NCI-H526 (cell line): ENCODE data around the gene CLIP3.
A peak's percentile ranks its signal among the peaks of the same experiment; 100 is the strongest.
"Not testable (repeated sequence)": the region's sequence is repeated elsewhere in the genome, so short reads cannot be mapped to it uniquely, and the experiment has no call there.

Experiments used
- DNase-seq, 2 experiments: peaks; one replicate each; lab custom pipeline; 2025; lab: John Stamatoyannopoulos, UW

Gene CLIP3

DNA sequence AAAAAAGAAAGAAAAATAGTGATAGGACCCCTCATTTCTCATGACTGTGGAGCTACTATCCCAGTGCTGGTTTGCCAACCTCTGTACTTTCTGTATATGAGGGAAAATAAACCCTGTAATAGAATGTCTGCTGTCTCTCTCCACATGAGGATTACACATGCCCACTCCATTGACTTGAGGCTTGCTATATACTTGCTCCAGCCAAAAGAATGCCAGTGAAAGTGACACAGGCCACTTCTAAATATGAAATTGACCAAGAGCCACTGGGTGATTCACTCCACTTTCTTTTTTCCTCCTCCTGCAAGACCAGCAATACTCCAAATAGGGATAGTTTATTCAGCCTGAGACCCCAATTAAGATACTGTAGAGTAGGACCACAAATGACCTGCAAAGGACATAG is 15.2 kb upstream of the CLIP3 start:
- no peak for DNase-seq

DNA sequence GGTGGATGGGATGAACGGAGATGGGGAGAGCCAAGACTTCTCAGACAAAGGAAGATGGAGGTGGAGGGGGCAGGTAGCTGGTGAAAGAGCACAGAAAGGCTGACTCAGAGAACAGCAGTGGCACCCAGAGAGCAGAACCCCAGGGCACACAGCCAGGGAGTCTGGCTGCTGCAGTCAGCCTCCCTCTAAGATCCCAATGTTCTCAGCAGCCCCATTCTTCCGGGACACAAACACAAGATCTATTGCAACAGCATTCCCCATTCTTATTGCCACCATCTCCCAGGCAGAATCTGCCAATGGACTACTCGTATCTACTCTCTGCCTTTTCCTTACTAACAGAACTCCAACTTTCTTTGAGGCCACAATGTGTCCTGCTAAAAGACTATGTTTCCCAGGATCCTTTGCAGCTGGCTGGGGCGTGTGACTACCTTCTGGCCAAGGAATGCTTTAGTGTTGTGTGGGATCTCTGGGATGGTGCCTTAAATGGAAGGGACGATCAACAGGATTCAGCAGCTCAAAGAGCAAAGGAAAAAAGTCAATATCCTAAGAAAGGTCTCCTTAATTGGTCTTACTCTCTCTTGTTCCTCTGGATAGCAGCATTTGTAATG is 13.9 kb upstream of the CLIP3 start:
- DNase-seq, result no peak

DNA sequence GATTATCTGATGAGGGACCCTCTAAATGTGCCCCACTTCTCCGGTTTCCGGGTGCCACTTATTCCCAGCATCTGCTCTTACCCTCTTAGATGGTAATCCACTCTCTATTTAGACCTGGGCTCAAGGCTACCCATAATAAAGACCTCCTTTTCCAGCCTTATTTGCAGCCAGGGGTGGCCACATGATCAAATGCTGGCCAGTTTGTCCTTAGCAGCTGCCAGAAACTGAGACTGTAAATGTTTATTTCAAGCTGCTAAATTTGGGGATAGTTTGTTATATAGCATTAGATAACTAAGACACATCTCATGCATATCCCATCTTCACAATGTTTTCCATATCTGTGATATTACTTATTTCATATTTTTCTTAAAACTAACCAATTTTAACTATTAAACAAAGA is 11.3 kb upstream of the CLIP3 start:
- no peak for DNase-seq

GRCh38 chr19:36041831-36042230 is 9.2 kb upstream of the CLIP3 start:
- no peak for DNase-seq

GRCh38 chr19:36041092-36041491 is 8.4 kb upstream of the CLIP3 start:
- not testable (repeated sequence) for DNase-seq

GRCh38 chr19:36040495-36040894 is 7.8 kb upstream of the CLIP3 start:
- no peak for DNase-seq

DNA sequence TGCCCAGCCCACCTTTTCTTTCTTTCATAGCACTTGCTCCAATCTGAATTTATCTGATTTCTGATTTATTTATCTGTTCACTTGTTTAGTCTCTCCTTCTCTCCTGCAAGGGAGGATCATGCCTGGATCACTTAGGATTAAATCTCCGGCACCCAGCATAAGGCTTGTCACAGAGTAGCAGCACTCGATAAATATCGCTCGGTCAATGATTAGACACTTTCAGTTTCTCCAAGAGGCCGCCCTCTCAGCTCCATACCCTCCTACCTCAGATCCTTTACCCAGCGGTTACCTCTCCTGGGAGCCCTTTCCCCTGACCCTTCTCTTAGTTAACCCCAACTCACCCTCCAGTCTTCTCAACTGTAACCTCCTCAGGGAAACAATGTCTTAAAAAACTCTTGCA is 1.4 kb downstream of the CLIP3 start:
- DNase-seq, result no peak

GRCh38 chr19:36030264-36031148 is 2.2 kb downstream of the CLIP3 start:
- no peak for DNase-seq

DNA sequence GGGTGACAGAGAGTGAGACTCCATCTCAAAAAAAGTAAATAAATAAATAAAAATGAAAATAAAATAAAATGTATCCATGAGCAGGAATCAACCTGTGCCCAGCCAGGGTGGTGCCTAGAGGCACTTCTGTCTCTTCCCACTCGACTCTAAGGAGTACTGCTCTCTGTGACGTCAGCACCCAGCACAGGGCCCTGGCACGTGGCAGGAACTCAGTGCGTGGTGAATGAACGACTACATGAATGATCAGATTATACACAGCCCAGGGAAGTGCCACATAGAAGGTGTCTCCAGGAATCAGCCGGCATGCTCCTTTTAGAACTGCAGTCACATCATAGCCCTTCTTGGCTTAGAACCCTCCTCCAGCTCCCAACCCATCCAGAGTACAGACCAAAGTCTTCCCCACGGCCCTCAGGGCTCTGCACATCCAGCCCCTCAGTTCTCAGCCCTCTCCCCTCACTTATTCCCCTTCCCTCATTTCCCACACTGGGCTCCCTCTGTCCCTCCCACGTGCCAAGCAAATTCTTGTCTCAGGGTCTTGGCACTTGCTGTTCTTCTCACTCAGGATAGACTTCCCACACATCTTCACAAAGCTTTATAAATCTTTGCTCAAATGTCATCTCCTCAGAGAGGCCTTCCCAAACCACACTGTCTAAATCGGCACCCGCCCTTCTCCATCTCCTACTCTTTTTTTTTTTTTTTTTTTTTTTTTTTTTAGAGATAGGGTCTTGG is 4.2 kb downstream of the CLIP3 start:
- DNase-seq, result no peak

DNA sequence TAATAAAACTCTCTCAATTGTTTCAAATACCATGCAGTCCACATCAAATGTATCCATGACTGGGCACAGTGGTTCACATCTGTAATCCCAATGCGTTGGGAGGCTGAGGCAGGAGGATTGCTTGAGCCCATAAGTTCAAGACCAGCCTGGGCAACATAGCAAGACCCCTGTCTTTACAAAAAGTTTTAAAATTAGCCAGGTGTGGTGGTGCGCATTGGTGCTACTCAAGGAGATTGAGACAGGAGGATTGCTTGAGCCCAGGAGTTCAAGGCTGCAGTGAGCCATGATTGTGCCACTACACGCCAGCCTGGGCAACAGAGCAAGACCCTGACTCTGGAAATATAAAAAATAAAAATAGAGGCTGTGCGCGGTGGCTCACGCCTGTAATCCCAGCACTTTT is 5.0 kb downstream of the CLIP3 start:
- no peak for DNase-seq

DNA sequence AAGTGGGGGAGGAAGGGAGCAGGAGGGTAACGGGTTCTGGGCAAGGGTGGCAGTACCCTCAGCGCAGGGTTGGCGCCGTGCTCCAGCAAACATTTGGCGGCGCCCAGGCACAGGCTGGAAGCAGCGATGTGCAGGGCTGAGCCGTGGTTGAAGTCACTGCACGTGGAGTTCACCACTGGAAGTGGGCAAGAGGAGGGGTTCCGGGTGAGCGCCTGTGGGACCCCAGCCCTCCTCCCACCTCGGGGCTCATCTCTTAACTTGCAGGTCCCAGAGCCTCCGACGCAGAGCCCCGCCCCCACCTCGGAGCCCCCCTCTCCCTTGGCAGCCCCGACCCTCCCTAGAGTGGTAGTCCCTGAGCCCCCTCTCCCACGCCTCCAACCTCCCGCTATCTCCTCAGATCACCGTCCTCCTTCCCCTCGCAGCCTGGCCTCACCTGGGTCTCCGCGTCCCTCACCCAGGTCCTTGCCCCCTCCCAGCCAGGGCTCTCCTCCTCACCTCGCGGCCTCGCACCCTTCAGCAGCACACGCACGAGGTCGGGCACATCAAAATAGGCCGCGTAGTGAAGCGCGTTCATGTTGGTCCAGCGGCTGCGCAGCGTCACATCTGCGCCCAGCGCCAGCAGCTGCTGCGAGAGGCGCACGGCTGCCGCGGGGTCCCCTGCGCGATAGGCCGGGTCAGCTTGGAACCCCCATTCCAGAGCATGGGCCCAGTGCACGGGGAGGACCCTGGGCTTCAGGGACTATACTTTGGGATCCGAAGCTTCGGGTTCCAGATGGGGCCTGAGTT is 6.4 kb downstream of the CLIP3 start:
- no peak for DNase-seq

DNA sequence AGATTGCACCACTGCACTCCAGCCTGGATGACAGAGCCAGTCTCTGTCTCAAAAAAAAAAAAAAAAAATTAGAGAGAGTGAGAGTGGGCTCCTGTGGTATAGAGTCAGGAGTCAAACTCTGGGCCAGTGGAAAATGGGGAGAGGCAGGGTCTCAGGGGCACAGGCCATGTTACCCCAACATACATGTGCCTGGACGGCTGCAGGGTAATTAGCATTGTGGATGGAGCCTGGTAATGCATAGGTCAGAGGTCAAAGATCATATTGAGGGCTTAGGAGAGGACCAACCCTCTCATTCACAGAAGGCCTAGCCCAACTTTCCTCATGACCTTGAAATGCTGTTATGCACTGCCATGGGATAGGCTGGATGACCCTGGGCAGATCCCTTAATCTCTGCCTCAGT is 7.1 kb downstream of the CLIP3 start:
- DNase-seq, result no peak

DNA sequence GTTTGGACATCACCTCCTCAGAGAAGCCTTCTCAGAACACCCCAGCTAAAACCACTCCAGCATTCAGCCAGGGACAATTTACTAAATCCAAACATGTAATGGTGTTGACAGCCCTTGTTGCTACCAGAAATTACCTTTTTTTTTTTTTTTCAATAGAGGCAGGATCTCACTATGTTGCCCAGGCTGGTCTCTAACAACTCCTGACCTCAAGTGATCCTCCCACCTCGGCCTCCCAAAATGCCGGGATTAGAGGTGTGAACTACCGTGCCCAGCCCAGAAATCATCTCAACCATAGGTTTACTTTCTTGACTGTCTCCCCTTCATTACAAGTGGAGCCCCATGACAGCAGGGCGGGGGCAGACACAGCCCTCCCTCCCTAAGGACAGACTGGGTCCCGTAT is 9.2 kb downstream of the CLIP3 start:
- DNase-seq, result no peak

DNA sequence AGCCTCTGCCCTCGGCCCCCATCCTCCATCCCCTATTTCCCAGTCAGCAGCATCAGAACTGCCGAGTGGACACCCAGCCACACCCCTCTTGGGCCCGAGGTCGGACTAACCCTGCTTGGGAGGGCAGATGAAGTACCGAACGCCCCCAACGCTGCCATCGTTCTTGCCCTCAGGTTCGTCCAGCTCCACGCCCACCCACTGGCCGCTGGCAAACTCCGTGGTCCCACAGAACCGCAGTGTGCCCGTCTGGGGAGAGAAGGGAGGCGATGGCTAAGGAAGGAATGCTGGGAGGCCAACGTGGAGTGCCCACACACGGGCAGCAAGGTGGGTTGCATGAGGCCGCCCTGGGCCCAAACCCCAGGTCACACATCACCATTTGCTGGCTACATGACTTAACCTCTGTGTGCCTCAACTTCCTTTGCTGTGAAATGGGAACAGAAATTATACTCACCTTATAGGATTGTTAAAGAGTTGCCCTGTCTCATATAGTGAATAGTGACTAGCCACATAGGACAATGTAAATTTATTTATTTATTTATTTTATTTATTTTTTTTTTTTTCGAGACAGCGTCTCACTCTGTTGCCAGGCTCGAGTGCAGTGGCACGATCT is 13.5 kb downstream of the CLIP3 start:
- no peak for DNase-seq

GRCh38 chr19:36014012-36014924 is 18.4 kb downstream of the CLIP3 start, which contains the start of gene ALKBH6:
ALKBH6 (minus strand) TSS chr19:36014213; CDS start chr19:36013397, 816 bp downstream.
- DNase-seq, result peak; percentile 100

DNA sequence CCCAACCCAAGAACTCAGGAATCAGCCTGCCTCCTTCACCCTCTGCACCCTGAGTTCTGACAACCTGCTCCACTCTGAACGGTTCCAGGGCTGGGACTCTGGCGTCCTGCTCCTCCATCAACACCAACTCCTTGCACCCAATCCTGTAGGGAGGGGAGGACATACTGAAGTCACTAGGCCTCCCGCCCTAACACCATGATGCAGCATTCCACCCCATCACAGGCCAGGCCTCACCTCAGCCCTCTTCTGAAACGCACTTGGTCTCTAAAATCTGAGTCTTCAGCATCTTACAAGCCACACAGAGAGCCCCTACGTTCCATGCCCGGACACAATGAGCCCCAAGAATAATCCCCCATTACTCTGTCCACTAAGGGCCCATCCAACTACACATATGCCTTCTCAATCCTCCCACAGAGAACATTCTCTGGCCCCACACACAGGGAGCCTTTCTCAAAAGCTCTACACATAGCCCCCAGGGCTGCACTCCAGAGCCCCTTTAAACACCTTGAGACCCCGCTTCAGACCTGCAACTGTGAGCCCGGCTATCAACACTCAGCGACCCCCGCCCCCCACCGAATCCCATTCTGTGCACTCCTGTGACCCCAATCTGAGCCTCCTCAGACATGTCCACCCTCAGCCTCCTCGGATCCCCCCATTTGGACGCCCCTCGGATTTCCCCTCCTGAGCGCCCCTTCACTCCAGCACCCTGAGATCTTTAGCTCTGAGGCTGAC is 19.2 kb downstream of the CLIP3 start:
- DNase-seq, result no peak

DNA sequence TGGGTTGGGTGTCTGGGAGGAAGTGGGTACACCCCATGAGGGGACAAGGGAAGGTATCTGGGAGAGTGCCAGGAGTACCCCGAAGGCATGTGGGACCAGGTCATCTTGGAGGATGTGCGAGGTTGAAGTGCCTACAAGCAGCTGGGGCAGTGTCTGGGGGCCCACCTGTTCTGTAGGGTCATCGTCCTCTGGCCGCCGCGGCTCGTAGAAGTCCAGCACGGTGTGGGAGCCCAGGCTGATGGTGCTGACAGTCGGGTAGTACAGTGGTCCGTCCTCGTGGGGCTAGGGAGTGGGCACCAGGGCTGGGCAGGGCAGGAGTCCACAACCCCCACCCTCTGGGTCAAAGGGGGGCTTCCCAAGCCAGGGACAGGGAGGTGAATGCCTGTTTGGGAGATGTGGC is 22.3 kb downstream of the CLIP3 start:
- DNase-seq, result no peak

DNA sequence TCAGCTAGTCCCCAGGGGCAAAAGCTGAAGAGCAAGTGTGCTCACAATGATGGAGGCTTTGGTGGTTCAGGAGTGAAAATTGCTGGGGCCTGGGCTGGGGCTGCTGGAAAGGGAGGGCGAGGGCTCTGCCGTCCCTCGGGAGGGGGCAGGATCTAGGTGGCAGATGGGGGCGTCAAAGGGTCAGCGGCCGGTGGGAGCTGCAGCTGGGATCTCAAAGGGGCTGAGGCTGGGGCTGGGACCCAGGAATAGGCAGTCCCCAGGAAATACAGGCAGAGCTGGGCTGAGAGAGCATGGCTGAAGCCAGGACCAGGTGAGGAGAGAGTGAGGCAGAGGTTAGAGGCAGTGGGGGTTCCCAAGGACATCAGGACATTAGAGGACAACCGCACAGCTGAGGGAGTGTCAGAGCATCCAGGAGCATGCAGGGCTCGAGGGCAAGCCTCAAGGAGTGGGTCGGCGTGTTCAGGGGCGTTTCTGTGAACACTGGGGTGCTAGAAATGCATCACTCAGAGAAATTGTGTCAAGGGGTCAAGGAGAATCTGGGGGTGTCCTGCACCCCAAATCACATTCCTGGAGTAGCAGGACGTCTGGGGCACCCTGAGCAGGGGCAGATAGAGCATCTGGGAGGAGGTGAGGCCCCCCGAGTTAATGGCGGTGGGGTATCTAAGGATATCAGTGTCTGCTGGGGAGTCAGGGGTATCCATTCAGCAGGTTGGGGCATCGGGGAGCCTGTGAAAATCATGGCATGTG is 22.9 kb downstream of the CLIP3 start:
- no peak for DNase-seq

- peak in 1 of 2 experiments; percentile 91 for DNase-seq
These were observed 23.5 kb downstream of the CLIP3 start for GRCh38 chr19:36009220-36009619.
